ENCODE measurements around the gene ZDHHC1. TPM values are rescaled to one million over a fixed set of nuclear protein-coding genes. Genes with fewer than 3 reads are reported as not detected.

ZDHHC1 gene
- total RNA-seq, 2 donors from 2014 or later = 8.4 to 10.6 TPM

- H3K36me3 Mint-ChIP-seq (ENCODE audit: low read depth) = no peaks in the 10 kb centered on the region
- no peak for TF ChIP-seq CTCF (conservative IDR thresholded peaks at IDR 0.05)
- no peak for DNase-seq
- Histone ChIP-seq H3K9me3 (ENCODE audit: control insufficient read depth, low read length) (no peaks in the 10 kb centered on the region), H3K27ac (ENCODE audit: low read depth, low read length) (no peak overlapping the region), H3K36me3 (ENCODE audit: control insufficient read depth, insufficient read depth, low read length) (no peaks in the 10 kb centered on the region), H3K4me1 (ENCODE audit: control insufficient read depth, insufficient read depth, low read length) (peaks cover 6% of the 10 kb centered on the region), H3K9ac (ENCODE audit: extremely low read depth, low read length, poor library complexity, severe bottlenecking) (no peak overlapping the region), H3K4me3 (ENCODE audit: low read length) (no peak overlapping the region), H3K27me3 (ENCODE audit: control insufficient read depth, insufficient read depth, low read length, poor library complexity, severe bottlenecking) (no peaks in the 10 kb centered on the region)
- H3K4me3 Mint-ChIP-seq = no peak overlapping the region
- H3K4me1 Mint-ChIP-seq = peaks cover 27% of the 10 kb centered on the region
- no peak overlapping the region for H3K27ac Mint-ChIP-seq
- H3K9me3 Mint-ChIP-seq = no peaks in the 10 kb centered on the region
- H3K27me3 Mint-ChIP-seq (ENCODE audit: insufficient read depth) = no peaks in the 10 kb centered on the region
- 96 to 98% methylated on average over 5 to 8 of the region's 9 CpGs for WGBS, 2 experiments (ENCODE audit: insufficient coverage in 1 of 2, insufficient read length in 1 of 2)
These were observed 6.6 kb downstream of the ZDHHC1 start for GRCh38 chr16:67409631-67410030.

DNA sequence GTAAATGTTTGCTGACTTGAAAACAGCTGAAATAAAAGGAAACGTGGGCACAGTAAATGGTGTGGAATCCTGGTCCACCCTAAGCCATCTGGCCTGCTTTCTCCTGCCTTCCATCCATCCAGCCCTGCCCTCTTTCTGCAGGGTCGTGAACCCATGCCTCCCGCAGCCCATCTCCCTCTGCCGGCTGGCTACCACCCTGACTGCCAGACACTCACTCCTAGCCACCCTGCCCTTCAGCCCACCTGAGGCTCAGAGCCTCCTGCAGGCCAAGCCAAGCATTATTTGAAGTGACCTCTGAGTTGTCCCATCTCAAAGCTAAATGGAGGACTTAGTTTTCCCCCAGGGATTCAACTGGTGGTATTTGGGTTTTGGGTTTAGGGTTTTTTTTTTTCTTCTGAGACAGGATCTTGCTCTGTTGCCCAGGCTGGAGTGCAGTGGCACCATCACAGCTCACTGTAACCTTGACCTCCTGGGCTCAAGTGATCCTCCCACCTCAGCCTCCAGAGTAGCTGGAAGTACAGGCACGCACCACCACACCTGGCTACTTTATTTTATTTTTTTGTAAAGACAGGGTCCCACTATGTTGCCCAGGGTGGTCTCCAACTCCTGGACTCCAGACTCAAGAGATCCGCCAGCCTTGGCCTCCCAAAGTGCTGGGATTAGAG, 8.4 kb downstream of the ZDHHC1 start:
- no peak overlapping the region for H3K4me3 ChIP-seq (ENCODE audit: low read length)
- H3K4me1 Mint-ChIP-seq = peaks cover 22% of the 10 kb centered on the region
- peak overlapping the region; percentile 2 for H3K27ac Mint-ChIP-seq
- H3K36me3 ChIP-seq (ENCODE audit: control insufficient read depth, insufficient read depth, low read length) = no peaks in the 10 kb centered on the region
- H3K9me3 ChIP-seq (ENCODE audit: control insufficient read depth, low read length) = no peaks in the 10 kb centered on the region
- peaks cover 6% of the 10 kb centered on the region for H3K4me1 ChIP-seq (ENCODE audit: control insufficient read depth, insufficient read depth, low read length)
- H3K27me3 Mint-ChIP-seq (ENCODE audit: insufficient read depth) = peaks cover 1% of the 10 kb centered on the region
- no peak overlapping the region for H3K9ac ChIP-seq (ENCODE audit: extremely low read depth, low read length, poor library complexity, severe bottlenecking)
- no peaks in the 10 kb centered on the region for H3K27me3 ChIP-seq (ENCODE audit: control insufficient read depth, insufficient read depth, low read length, poor library complexity, severe bottlenecking)
- WGBS, 2 experiments (ENCODE audit: insufficient coverage in 1 of 2, insufficient read length in 1 of 2) = 87 to 89% methylated on average over 5 to 6 of the region's 6 CpGs
- TF ChIP-seq CTCF (conservative IDR thresholded peaks at IDR 0.05) = peak; percentile 67
- H3K36me3 Mint-ChIP-seq (ENCODE audit: low read depth) = no peaks in the 10 kb centered on the region
- DNase-seq = no peak
- H3K4me3 Mint-ChIP-seq = no peak overlapping the region
- H3K9me3 Mint-ChIP-seq = no peaks in the 10 kb centered on the region
- H3K27ac ChIP-seq (ENCODE audit: low read depth, low read length) = no peak overlapping the region

- no peak for DNase-seq
- Histone ChIP-seq H3K9me3 (ENCODE audit: control insufficient read depth, low read length) (no peaks in the 10 kb centered on the region), H3K9ac (ENCODE audit: extremely low read depth, low read length, poor library complexity, severe bottlenecking) (no peak overlapping the region), H3K4me1 (ENCODE audit: control insufficient read depth, insufficient read depth, low read length) (peaks cover 6% of the 10 kb centered on the region), H3K27me3 (ENCODE audit: control insufficient read depth, insufficient read depth, low read length, poor library complexity, severe bottlenecking) (no peaks in the 10 kb centered on the region), H3K27ac (ENCODE audit: low read depth, low read length) (no peak overlapping the region), H3K36me3 (ENCODE audit: control insufficient read depth, insufficient read depth, low read length) (no peaks in the 10 kb centered on the region), H3K4me3 (ENCODE audit: low read length) (no peak overlapping the region)
- H3K36me3 Mint-ChIP-seq (ENCODE audit: low read depth) = no peaks in the 10 kb centered on the region
- 74 to 94% methylated on average over 4 to 7 of the region's 7 CpGs for WGBS, 2 experiments (ENCODE audit: insufficient coverage in 1 of 2, insufficient read length in 1 of 2)
- H3K9me3 Mint-ChIP-seq = no peaks in the 10 kb centered on the region
- no peak for TF ChIP-seq CTCF (conservative IDR thresholded peaks at IDR 0.05)
- peaks cover 20% of the 10 kb centered on the region for H3K4me1 Mint-ChIP-seq
- no peak overlapping the region for H3K4me3 Mint-ChIP-seq
- H3K27ac Mint-ChIP-seq = no peak overlapping the region
- H3K27me3 Mint-ChIP-seq (ENCODE audit: insufficient read depth) = peaks cover 6% of the 10 kb centered on the region
These were observed 9.0 kb downstream of the ZDHHC1 start for GRCh38 chr16:67407176-67407787.

Data from endodermal cell (in vitro differentiated cells).